GM12878 (cell line): ENCODE data around the gene EMP1.

ENCODE experiments used
- CEBPB ChIP-seq, 2 experiments: fragments of 150-350 bp in 1 of 2; IDR thresholded peaks; 2 replicates each; pipeline ENCODE4 v1.6.1; 2012 to 2014; ENCODE audit warnings: low read depth in 2 of 2, low read length in 2 of 2, borderline replicate concordance in 1 of 2, inconsistent platforms in 1 of 2
- DPF2 ChIP-seq: fragments of 450-650 bp; IDR thresholded peaks from 2 replicates; pipeline ENCODE4 v1.6.1; 2017; ENCODE audit warnings: mild to moderate bottlenecking
- GABPA ChIP-seq: IDR thresholded peaks from 2 replicates; pipeline ENCODE4 v1.6.1; 2014; ENCODE audit warnings: antibody characterized with exemption, low read depth, mild to moderate bottlenecking, inconsistent platforms
- IKZF1 ChIP-seq: fragments of 450-650 bp; conservative IDR thresholded peaks from 2 replicates; pipeline ENCODE4 v1.6.1; 2017; ENCODE audit warnings: antibody characterized with exemption, mild to moderate bottlenecking
- TF ChIP-seq, protein P1 (sequence below): IDR thresholded peaks from 2 replicates; pipeline ENCODE4 v1.6.1; 2012; ENCODE audit warnings: low read depth, low read length, improper control_type of control experiment
- TF ChIP-seq, protein P2 (sequence below): IDR thresholded peaks from 2 replicates; pipeline ENCODE4 v1.6.1; 2011; ENCODE audit warnings: mild to moderate bottlenecking, low read depth, low read length, moderate library complexity; ENCODE audit not compliant: insufficient replicate concordance
- TF ChIP-seq, protein P3 (sequence below), 3 experiments: IDR thresholded peaks in 2 of 3; conservative IDR thresholded peaks in 1 of 3; 2 replicates each; pipeline ENCODE4 v1.5.1; 2011; ENCODE audit warnings: low read depth in 3 of 3, low read length in 3 of 3, mild to moderate bottlenecking in 3 of 3, control low read depth in 2 of 3, moderate library complexity in 2 of 3, inconsistent platforms in 1 of 3, mixed read lengths in 1 of 3; ENCODE audit not compliant: control insufficient read depth in 2 of 3, insufficient read depth in 1 of 3; ENCODE audit errors: extremely low read depth in 1 of 3
- TF ChIP-seq, protein P4 (sequence below): IDR thresholded peaks from 2 replicates; pipeline ENCODE4 v1.6.1; 2012; ENCODE audit warnings: mild to moderate bottlenecking, low read depth, low read length

DNA sequence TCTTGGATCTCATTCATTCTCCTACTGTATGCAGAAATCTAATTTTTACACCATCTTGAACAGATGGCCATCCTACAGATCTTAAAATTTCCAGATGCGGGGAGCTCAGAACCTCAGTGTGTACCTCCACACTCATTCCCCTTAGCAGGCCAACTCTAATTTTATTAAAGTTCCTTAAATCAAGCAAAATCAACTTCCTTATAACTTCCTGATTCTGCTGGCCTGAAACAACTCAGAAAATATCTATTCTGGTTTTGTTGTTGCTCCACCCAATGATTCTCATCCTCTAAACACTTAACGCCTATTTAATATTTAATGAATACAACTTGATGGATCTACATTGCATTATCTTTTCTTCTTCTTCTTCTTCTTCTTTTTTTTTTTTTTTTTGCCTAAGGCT, 3.1 kb downstream of the EMP1 start:
- TF ChIP-seq, protein P1, sequence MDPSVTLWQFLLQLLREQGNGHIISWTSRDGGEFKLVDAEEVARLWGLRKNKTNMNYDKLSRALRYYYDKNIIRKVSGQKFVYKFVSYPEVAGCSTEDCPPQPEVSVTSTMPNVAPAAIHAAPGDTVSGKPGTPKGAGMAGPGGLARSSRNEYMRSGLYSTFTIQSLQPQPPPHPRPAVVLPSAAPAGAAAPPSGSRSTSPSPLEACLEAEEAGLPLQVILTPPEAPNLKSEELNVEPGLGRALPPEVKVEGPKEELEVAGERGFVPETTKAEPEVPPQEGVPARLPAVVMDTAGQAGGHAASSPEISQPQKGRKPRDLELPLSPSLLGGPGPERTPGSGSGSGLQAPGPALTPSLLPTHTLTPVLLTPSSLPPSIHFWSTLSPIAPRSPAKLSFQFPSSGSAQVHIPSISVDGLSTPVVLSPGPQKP, result no peak
- TF ChIP-seq, protein P2, sequence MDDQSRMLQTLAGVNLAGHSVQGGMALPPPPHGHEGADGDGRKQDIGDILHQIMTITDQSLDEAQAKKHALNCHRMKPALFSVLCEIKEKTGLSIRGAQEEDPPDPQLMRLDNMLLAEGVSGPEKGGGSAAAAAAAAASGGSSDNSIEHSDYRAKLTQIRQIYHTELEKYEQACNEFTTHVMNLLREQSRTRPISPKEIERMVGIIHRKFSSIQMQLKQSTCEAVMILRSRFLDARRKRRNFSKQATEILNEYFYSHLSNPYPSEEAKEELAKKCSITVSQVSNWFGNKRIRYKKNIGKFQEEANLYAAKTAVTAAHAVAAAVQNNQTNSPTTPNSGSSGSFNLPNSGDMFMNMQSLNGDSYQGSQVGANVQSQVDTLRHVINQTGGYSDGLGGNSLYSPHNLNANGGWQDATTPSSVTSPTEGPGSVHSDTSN, result no peak
- TF ChIP-seq GABPA (no peak), IKZF1 (no peak), CEBPB (IDR thresholded peaks at IDR 0.05; ENCODE audit: borderline replicate concordance in 1 of 2, low read depth in 2 of 2, low read length in 2 of 2) (no peak), DPF2 (no peak)
- TF ChIP-seq, protein P3, sequence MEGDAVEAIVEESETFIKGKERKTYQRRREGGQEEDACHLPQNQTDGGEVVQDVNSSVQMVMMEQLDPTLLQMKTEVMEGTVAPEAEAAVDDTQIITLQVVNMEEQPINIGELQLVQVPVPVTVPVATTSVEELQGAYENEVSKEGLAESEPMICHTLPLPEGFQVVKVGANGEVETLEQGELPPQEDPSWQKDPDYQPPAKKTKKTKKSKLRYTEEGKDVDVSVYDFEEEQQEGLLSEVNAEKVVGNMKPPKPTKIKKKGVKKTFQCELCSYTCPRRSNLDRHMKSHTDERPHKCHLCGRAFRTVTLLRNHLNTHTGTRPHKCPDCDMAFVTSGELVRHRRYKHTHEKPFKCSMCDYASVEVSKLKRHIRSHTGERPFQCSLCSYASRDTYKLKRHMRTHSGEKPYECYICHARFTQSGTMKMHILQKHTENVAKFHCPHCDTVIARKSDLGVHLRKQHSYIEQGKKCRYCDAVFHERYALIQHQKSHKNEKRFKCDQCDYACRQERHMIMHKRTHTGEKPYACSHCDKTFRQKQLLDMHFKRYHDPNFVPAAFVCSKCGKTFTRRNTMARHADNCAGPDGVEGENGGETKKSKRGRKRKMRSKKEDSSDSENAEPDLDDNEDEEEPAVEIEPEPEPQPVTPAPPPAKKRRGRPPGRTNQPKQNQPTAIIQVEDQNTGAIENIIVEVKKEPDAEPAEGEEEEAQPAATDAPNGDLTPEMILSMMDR (IDR thresholded peaks at IDR 0.05 in 2 of 3, conservative IDR thresholded peaks at IDR 0.05 in 1 of 3; ENCODE audit: control insufficient read depth in 2 of 3, extremely low read depth in 1 of 3, insufficient read depth in 1 of 3, low read depth in 3 of 3, low read length in 3 of 3), result no peak
- TF ChIP-seq, protein P4, sequence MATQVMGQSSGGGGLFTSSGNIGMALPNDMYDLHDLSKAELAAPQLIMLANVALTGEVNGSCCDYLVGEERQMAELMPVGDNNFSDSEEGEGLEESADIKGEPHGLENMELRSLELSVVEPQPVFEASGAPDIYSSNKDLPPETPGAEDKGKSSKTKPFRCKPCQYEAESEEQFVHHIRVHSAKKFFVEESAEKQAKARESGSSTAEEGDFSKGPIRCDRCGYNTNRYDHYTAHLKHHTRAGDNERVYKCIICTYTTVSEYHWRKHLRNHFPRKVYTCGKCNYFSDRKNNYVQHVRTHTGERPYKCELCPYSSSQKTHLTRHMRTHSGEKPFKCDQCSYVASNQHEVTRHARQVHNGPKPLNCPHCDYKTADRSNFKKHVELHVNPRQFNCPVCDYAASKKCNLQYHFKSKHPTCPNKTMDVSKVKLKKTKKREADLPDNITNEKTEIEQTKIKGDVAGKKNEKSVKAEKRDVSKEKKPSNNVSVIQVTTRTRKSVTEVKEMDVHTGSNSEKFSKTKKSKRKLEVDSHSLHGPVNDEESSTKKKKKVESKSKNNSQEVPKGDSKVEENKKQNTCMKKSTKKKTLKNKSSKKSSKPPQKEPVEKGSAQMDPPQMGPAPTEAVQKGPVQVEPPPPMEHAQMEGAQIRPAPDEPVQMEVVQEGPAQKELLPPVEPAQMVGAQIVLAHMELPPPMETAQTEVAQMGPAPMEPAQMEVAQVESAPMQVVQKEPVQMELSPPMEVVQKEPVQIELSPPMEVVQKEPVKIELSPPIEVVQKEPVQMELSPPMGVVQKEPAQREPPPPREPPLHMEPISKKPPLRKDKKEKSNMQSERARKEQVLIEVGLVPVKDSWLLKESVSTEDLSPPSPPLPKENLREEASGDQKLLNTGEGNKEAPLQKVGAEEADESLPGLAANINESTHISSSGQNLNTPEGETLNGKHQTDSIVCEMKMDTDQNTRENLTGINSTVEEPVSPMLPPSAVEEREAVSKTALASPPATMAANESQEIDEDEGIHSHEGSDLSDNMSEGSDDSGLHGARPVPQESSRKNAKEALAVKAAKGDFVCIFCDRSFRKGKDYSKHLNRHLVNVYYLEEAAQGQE, result no peak
